Astrocyte (in vitro differentiated cells and primary cell): Measurements from ENCODE around the gene FEV.

Experiments
- EZH2 ChIP-seq: IDR thresholded peaks from 2 replicates; pipeline ENCODE4 v1.6.1; 2012; ENCODE audit warnings: mild to moderate bottlenecking, low read length, inconsistent platforms; ENCODE audit not compliant: insufficient read depth
- TF ChIP-seq, protein P1 (sequence below): IDR thresholded peaks from 2 replicates; pipeline ENCODE4 v1.5.1; 2011; ENCODE audit warnings: low read depth, mild to moderate bottlenecking, inconsistent platforms, low read length, moderate library complexity; ENCODE audit not compliant: insufficient read depth

DNA sequence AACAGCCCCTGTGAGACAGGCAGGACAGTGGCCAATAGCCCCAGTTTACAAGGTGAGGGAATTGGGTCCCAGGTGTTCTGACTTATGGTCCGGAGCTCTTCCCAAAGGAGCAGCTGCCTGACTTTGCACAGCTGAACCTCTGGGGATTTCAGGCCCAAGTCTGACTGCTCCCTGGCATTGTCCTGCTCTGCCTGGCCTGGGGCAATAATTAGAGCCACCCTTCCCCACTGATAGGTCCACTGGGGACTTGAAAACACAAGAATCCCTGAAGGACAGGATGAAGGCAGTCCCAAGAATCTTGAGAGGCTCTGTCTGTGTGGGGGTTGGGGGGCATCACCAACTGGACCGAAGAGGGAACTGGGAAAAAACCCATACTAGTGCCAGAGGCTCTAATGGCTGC, 3.7 kb upstream of the FEV start:
- TF ChIP-seq, protein P1, sequence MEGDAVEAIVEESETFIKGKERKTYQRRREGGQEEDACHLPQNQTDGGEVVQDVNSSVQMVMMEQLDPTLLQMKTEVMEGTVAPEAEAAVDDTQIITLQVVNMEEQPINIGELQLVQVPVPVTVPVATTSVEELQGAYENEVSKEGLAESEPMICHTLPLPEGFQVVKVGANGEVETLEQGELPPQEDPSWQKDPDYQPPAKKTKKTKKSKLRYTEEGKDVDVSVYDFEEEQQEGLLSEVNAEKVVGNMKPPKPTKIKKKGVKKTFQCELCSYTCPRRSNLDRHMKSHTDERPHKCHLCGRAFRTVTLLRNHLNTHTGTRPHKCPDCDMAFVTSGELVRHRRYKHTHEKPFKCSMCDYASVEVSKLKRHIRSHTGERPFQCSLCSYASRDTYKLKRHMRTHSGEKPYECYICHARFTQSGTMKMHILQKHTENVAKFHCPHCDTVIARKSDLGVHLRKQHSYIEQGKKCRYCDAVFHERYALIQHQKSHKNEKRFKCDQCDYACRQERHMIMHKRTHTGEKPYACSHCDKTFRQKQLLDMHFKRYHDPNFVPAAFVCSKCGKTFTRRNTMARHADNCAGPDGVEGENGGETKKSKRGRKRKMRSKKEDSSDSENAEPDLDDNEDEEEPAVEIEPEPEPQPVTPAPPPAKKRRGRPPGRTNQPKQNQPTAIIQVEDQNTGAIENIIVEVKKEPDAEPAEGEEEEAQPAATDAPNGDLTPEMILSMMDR, result no peak
- no peak for TF ChIP-seq EZH2
